Astrocyte (in vitro differentiated cells and primary cell): ENCODE data around the gene C13orf42. TPM values are rescaled to one million over a fixed set of nuclear protein-coding genes. Genes with fewer than 3 reads are reported as not detected.

ENCODE experiments used
- DNase-seq: peaks from one replicate; pipeline ENCODE4 v3.0.0-alpha.2; 2010; ENCODE audit warnings: low read depth
- FAIRE-seq: peaks from 2 replicates; lab custom pipeline; 2011; peaks lifted over from hg19 to GRCh38; lab: Jason Lieb, UNC
- H2AFZ ChIP-seq: 2 replicates; pipeline ENCODE4 v1.6.0; 2012; ENCODE audit warnings: low read depth, low read length, inconsistent platforms
- H3K27ac ChIP-seq: 2 replicates; pipeline ENCODE4 v1.5.1; 2011; ENCODE audit warnings: low read depth, low read length, inconsistent platforms
- H3K27me3 ChIP-seq: 2 replicates; pipeline ENCODE4 v1.6.0; 2011; ENCODE audit warnings: low read length, inconsistent platforms; ENCODE audit not compliant: insufficient read depth
- H3K36me3 ChIP-seq: 2 replicates; pipeline ENCODE4 v1.5.1; 2011; ENCODE audit warnings: low read length, inconsistent platforms; ENCODE audit not compliant: insufficient read depth
- H3K4me1 ChIP-seq: 2 replicates; pipeline ENCODE4 v1.5.1; 2011; ENCODE audit warnings: low read length, inconsistent platforms; ENCODE audit not compliant: insufficient read depth
- H3K4me2 ChIP-seq: 2 replicates; pipeline ENCODE4 v1.6.0; 2012; ENCODE audit warnings: low read length, inconsistent platforms
- H3K4me3 ChIP-seq: 2 replicates; pipeline ENCODE4 v1.5.1; 2011; ENCODE audit warnings: low read depth, mild to moderate bottlenecking, low read length, inconsistent platforms; ENCODE audit not compliant: insufficient read depth
- H3K79me2 ChIP-seq: 2 replicates; pipeline ENCODE4 v1.6.0; 2012; ENCODE audit warnings: mild to moderate bottlenecking, low read length, inconsistent platforms; ENCODE audit not compliant: insufficient read depth
- H3K9ac ChIP-seq: 2 replicates; pipeline ENCODE4 v1.6.0; 2012; ENCODE audit warnings: mild to moderate bottlenecking, low read length, inconsistent platforms
- H3K9me3 ChIP-seq: 2 replicates; pipeline ENCODE4 v1.5.1; 2012; ENCODE audit warnings: low read depth, mild to moderate bottlenecking, low read length, inconsistent platforms; ENCODE audit not compliant: insufficient read depth
- H4K20me1 ChIP-seq: 2 replicates; pipeline ENCODE4 v1.6.0; 2012; ENCODE audit warnings: low read length, inconsistent platforms; ENCODE audit not compliant: insufficient read depth
- H3K27ac Mint-ChIP-seq: one replicate; pipeline ENCODE4 v1.8.0; 2021; ENCODE audit warnings: mild to moderate bottlenecking, mixed read lengths; ENCODE audit not compliant: unreplicated experiment
- H3K27me3 Mint-ChIP-seq: one replicate; pipeline ENCODE4 v1.8.0; 2021; ENCODE audit warnings: low read depth, mixed read lengths; ENCODE audit not compliant: unreplicated experiment
- H3K36me3 Mint-ChIP-seq: one replicate; pipeline ENCODE4 v1.8.0; 2021; ENCODE audit warnings: low read depth, mixed read lengths; ENCODE audit not compliant: unreplicated experiment
- H3K4me1 Mint-ChIP-seq: one replicate; pipeline ENCODE4 v1.8.0; 2021; ENCODE audit warnings: low read depth, mixed read lengths; ENCODE audit not compliant: unreplicated experiment
- H3K4me3 Mint-ChIP-seq: one replicate; pipeline ENCODE4 v1.8.0; 2021; ENCODE audit warnings: mild to moderate bottlenecking, moderate library complexity, mixed read lengths; ENCODE audit not compliant: unreplicated experiment
- H3K9me3 Mint-ChIP-seq: one replicate; pipeline ENCODE4 v1.8.0; 2021; ENCODE audit warnings: mild to moderate bottlenecking, mixed read lengths; ENCODE audit not compliant: unreplicated experiment
- EZH2 ChIP-seq: IDR thresholded peaks from 2 replicates; pipeline ENCODE4 v1.6.1; 2012; ENCODE audit warnings: mild to moderate bottlenecking, low read length, inconsistent platforms; ENCODE audit not compliant: insufficient read depth
- total RNA-seq: library from RNA; stranded (reverse); gene quantifications from 2 replicates; pipeline ENCODE4 v1.2.1, GENCODE V29; 2021
- TF ChIP-seq, protein P1 (sequence below): IDR thresholded peaks from 2 replicates; pipeline ENCODE4 v1.5.1; 2011; ENCODE audit warnings: low read depth, mild to moderate bottlenecking, inconsistent platforms, low read length, moderate library complexity; ENCODE audit not compliant: insufficient read depth

The C13orf42 gene
- total RNA-seq, 1 donor from 2014 or later, result not detected

DNA sequence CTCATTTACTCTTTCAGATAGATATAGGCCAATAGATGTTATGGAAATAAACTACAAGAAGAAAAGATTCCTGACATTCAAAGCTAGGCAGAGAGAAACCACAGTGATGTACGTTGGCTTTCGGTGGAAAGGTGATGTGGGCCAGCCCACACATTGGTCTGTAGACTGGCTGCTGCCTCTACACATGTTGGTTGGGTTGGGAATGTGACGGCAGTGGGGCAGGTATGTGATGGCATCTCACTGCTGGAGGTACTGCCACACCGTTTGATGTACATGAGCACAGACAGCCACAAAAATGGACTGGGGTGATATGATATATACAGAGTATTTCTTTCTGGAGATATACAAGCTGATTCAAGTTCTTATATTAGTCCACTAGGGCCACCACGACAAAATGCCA lies 69.4 kb downstream of the C13orf42 start:
- Histone ChIP-seq H3K79me2 (no peaks in the 10 kb centered on the region), H3K27me3 (no peaks in the 10 kb centered on the region), H3K9ac (no peak overlapping the region), H3K4me2 (no peak overlapping the region), H3K36me3 (no peaks in the 10 kb centered on the region), H3K27ac (no peak overlapping the region), H4K20me1 (no peaks in the 10 kb centered on the region), H3K4me3 (no peak overlapping the region), H3K4me1 (no peaks in the 10 kb centered on the region), H2AFZ (no peak overlapping the region), H3K9me3 (no peaks in the 10 kb centered on the region)
- peaks cover 9% of the 10 kb centered on the region for H3K9me3 Mint-ChIP-seq
- TF ChIP-seq EZH2, result no peak
- TF ChIP-seq, protein P1, sequence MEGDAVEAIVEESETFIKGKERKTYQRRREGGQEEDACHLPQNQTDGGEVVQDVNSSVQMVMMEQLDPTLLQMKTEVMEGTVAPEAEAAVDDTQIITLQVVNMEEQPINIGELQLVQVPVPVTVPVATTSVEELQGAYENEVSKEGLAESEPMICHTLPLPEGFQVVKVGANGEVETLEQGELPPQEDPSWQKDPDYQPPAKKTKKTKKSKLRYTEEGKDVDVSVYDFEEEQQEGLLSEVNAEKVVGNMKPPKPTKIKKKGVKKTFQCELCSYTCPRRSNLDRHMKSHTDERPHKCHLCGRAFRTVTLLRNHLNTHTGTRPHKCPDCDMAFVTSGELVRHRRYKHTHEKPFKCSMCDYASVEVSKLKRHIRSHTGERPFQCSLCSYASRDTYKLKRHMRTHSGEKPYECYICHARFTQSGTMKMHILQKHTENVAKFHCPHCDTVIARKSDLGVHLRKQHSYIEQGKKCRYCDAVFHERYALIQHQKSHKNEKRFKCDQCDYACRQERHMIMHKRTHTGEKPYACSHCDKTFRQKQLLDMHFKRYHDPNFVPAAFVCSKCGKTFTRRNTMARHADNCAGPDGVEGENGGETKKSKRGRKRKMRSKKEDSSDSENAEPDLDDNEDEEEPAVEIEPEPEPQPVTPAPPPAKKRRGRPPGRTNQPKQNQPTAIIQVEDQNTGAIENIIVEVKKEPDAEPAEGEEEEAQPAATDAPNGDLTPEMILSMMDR, result no peak
- FAIRE-seq (no peak), DNase-seq (no peak)
- no peak overlapping the region for H3K4me3 Mint-ChIP-seq
- H3K4me1 Mint-ChIP-seq, result no peaks in the 10 kb centered on the region
- no peak overlapping the region for H3K27ac Mint-ChIP-seq
- H3K36me3 Mint-ChIP-seq, result no peaks in the 10 kb centered on the region
- peaks cover 13% of the 10 kb centered on the region for H3K27me3 Mint-ChIP-seq

DNA sequence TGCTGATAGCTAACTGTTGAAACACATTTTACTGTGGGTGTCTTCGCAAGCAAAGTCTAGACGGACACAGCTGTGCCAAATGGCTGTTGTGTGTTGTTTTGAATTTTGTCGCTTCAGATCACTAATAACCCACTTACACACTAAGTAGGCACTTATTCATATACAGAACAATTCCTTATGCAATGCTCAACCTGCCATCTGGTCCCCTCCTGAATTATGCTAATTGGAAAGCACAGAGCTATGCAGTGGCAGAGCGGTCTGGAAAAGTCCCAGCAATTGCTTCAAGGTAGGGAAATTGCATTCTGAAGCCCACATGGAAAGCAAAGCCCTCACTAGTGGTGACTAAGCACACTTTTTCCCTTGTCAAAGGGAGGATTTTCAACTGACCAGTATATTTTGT lies 69.9 kb downstream of the C13orf42 start:
- H4K20me1 ChIP-seq, result no peaks in the 10 kb centered on the region
- no peaks in the 10 kb centered on the region for H3K36me3 Mint-ChIP-seq
- H3K4me1 ChIP-seq, result no peaks in the 10 kb centered on the region
- peaks cover 9% of the 10 kb centered on the region for H3K9me3 Mint-ChIP-seq
- peaks cover 2% of the 10 kb centered on the region for H3K27me3 ChIP-seq
- H2AFZ ChIP-seq, result no peak overlapping the region
- H3K9me3 ChIP-seq, result no peaks in the 10 kb centered on the region
- peaks cover 14% of the 10 kb centered on the region for H3K27me3 Mint-ChIP-seq
- H3K9ac ChIP-seq, result no peak overlapping the region
- H3K79me2 ChIP-seq, result no peaks in the 10 kb centered on the region
- no peaks in the 10 kb centered on the region for H3K4me1 Mint-ChIP-seq
- H3K36me3 ChIP-seq, result no peaks in the 10 kb centered on the region
- H3K27ac ChIP-seq, result no peak overlapping the region
- TF ChIP-seq, protein P1, result no peak
- no peak for TF ChIP-seq EZH2
- DNase-seq (peak; percentile 1), FAIRE-seq (no peak)
- no peak overlapping the region for H3K4me3 Mint-ChIP-seq
- no peak overlapping the region for H3K27ac Mint-ChIP-seq
- H3K4me3 ChIP-seq, result no peak overlapping the region
- no peak overlapping the region for H3K4me2 ChIP-seq

DNA sequence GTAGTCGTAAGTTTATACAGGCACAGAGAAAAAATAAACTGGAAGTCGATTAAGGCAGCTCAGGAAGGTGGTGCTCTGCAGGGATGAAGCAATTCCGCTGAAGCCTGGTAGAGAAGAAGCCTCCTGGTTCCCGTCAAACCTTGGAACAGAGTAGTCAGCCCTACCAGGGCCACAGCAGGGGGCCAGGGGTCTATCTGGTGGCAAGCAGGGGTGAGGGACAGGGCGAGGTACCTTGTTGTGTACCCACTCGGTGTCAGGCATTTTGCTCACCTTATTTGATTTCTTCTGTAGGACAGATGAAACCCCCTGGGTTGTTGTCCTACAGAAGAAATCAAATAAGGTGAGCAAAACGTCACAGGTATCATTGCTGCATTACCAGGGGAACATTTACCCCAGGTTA lies 70.6 kb downstream of the C13orf42 start:
- Histone ChIP-seq H3K27ac (no peak overlapping the region), H2AFZ (no peak overlapping the region), H4K20me1 (no peaks in the 10 kb centered on the region), H3K4me1 (no peaks in the 10 kb centered on the region), H3K79me2 (no peaks in the 10 kb centered on the region), H3K27me3 (peaks cover 3% of the 10 kb centered on the region), H3K4me3 (no peak overlapping the region), H3K4me2 (no peak overlapping the region), H3K9me3 (no peaks in the 10 kb centered on the region), H3K9ac (no peak overlapping the region), H3K36me3 (no peaks in the 10 kb centered on the region)
- TF ChIP-seq EZH2, result no peak
- TF ChIP-seq, protein P1, result no peak
- Mint-ChIP-seq H3K27me3 (peaks cover 16% of the 10 kb centered on the region), H3K4me1 (no peaks in the 10 kb centered on the region), H3K36me3 (no peaks in the 10 kb centered on the region), H3K27ac (no peak overlapping the region), H3K9me3 (peaks cover 7% of the 10 kb centered on the region), H3K4me3 (no peak overlapping the region)
- DNase-seq (no peak), FAIRE-seq (no peak)
